ENCODE results near the gene TAS1R3. TPM values are rescaled to one million over a fixed set of nuclear protein-coding genes. Genes with fewer than 3 reads are reported as not detected.

The TAS1R3 gene
- total and polyA plus RNA-seq, 12 donors: 0.05 to 0.86 (median 0.56) TPM

GRCh38 chr1:1326075-1326605 is 4.9 kb upstream of the TAS1R3 start:
- intact Hi-C loops (cut with DNase I): no loop called here
- WGBS, 4 donors: 57 to 71% (median 61%) methylated on average over 8 of the region's 8 CpGs
- Histone ChIP-seq H3K4me1 (replicated peaks in 1 of 2) (peaks cover 6 to 37% of the 10 kb centered on the region in 2 donors), H3K27ac (peak overlapping the region in 1 of 5 donors; percentile 89), H3K27me3 (no peaks in the 10 kb centered on the region), H3K36me3 (replicated peaks in 1 of 2) (peaks cover 0 to 19% of the 10 kb centered on the region in 2 donors), H3K4me3 (no peak overlapping the region), H3K9me3 (replicated peaks in 1 of 3) (no peaks in the 10 kb centered on the region)
- no peak for TF ChIP-seq POLR2A (IDR thresholded peaks at IDR 0.05)
- no peak for TF ChIP-seq CTCF (IDR thresholded peaks at IDR 0.05)
- no peak for DNase-seq

- no peak overlapping the region for H3K4me3 ChIP-seq
- 87 to 93% (median 89%) methylated on average over 21 to 40 of the region's 40 CpGs for WGBS, 4 donors
- DNase-seq: no peak
- no peak overlapping the region for H3K27ac ChIP-seq
- H3K36me3 ChIP-seq (replicated peaks in 1 of 2): peaks cover 0 to 19% of the 10 kb centered on the region in 2 donors
- TF ChIP-seq POLR2A (IDR thresholded peaks at IDR 0.05): no peak
- TF ChIP-seq CTCF (IDR thresholded peaks at IDR 0.05): no peak
- peaks cover 6 to 37% of the 10 kb centered on the region in 2 donors for H3K4me1 ChIP-seq (replicated peaks in 1 of 2)
- intact Hi-C loops (cut with DNase I): no loop called here
- no peaks in the 10 kb centered on the region for H3K9me3 ChIP-seq (replicated peaks in 1 of 3)
- H3K27me3 ChIP-seq: no peaks in the 10 kb centered on the region
Observed at GRCh38 chr1:1327291-1327690, 3.8 kb upstream of the TAS1R3 start.

- DNase-seq: no peak
- Histone ChIP-seq H3K9me3 (replicated peaks in 1 of 3) (no peaks in the 10 kb centered on the region), H3K4me1 (replicated peaks in 1 of 2) (peaks cover 6 to 31% of the 10 kb centered on the region in 2 donors), H3K4me3 (no peak overlapping the region), H3K36me3 (replicated peaks in 1 of 2) (peaks cover 0 to 19% of the 10 kb centered on the region in 2 donors), H3K27me3 (no peaks in the 10 kb centered on the region), H3K27ac (no peak overlapping the region)
- TF ChIP-seq CTCF (IDR thresholded peaks at IDR 0.05): no peak
- TF ChIP-seq POLR2A (IDR thresholded peaks at IDR 0.05): no peak
- 76 to 92% (median 85%) methylated on average over 2 to 15 of the region's 15 CpGs for WGBS, 4 donors
- intact Hi-C loops (cut with DNase I): no loop called here
Observed at GRCh38 chr1:1328254-1328653, 2.8 kb upstream of the TAS1R3 start.

GRCh38 chr1:1329304-1330210 is 1.5 kb upstream of the TAS1R3 start:
- no peak for DNase-seq
- H3K27ac ChIP-seq: no peak overlapping the region
- no peaks in the 10 kb centered on the region for H3K27me3 ChIP-seq
- intact Hi-C loops (cut with DNase I): no loop called here
- H3K36me3 ChIP-seq (replicated peaks in 1 of 2): peaks cover 0 to 19% of the 10 kb centered on the region in 2 donors
- no peaks in the 10 kb centered on the region for H3K9me3 ChIP-seq (replicated peaks in 1 of 3)
- WGBS, 4 donors: 85 to 88% (median 86%) methylated on average over 43 to 58 of the region's 58 CpGs
- no peak overlapping the region for H3K4me3 ChIP-seq
- H3K4me1 ChIP-seq (replicated peaks in 1 of 2): peaks cover 6 to 27% of the 10 kb centered on the region in 2 donors
- TF ChIP-seq CTCF (IDR thresholded peaks at IDR 0.05) (no peak), POLR2A (IDR thresholded peaks at IDR 0.05) (no peak)

Data from adrenal gland (tissue), 12 donors.